Activated CD4-positive, alpha-beta T cell treated with anti-CD3 and anti-CD28 coated beads, Interleukin-2, Interleukin-4, amounts not matched to agents 100 ng/mL and 50 ng/mL, durations not matched to agents 16 hours and 8 hours (primary cell): Measurements from ENCODE around the gene SIGLEC7.

Source experiments
- DNase-seq: peaks from one replicate; pipeline ENCODE4 v3.0.0-alpha.2; 2020; ENCODE audit warnings: low spot score

SIGLEC7 gene

DNA sequence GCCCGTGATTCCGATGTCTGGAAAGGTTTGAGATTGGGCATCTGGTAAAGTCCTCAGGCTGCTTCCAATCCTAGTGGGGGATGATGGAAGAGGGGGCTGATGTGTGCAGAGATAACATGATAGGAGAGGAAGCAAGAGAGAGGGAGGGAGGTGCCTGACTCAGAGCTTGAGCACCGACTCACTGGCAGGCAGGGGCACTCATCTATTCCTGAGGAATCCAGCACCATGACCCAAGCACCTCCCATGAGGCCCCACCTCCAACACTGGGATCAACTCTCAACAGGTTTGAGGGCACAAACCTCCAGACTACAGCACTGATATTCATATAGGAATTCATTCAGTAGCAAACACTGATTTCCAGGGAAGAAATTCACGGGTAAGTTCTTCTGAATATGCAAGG lies 23.0 kb upstream of the SIGLEC7 start:
- no peak for DNase-seq

DNA sequence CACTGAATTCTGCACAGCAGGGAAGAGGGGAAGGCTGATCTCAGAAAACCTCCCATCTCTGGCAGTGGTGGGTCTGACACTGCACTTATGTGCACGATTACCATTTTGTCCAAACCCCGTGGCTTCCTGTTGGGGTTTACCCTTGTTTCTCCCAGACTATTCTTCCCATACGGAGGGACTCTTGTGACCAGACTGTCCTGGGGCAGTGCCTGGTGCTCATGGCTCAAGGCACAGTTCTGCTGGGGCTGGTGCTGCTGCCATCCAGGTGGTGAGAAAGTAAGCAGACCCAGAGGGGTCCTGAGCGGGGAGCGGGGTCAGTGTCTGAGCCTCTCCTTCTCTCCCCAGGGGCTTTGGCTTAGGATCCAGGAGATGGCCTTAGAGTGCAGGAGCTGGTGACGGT lies 22.5 kb upstream of the SIGLEC7 start:
- DNase-seq, result no peak

DNA sequence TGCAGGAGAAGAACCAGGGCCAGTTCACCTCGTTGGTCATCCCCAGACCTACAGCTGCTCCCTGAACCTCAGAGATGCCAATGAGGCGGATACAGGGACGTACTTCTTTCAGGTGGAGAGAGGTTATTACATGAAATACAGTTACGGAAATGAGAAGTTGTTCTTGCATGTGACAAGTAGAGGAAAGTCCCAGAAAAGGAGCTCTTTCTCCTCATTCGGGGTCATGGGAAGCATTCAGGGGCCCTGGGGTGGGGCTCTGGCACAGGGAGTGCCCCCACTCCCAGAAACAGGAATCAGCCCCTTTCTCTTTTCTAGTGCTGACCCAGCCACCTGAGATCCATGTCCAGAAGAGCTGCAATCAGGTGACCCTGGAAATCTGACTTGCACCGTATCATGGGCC lies 21.9 kb upstream of the SIGLEC7 start:
- DNase-seq, result no peak

DNA sequence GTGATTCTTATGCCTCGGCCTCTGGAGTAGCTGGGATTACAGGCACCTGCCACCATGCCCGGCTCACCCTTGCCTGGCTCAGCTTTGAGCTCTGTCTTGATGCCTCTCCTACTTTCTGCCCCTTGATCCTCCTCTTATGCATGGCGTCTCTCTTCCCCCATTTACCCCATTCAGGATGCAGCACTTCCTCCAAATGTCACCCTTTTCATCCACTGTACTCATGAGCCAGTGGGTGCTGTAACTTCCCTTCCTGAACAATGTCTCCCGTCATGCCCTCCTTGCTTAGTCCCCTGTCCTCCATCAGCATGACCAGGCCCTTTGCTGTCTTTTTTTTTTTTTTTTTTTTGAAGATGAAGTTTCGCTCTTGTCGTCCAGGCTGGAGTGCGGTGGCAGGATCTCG lies 20.8 kb upstream of the SIGLEC7 start:
- no peak for DNase-seq

DNA sequence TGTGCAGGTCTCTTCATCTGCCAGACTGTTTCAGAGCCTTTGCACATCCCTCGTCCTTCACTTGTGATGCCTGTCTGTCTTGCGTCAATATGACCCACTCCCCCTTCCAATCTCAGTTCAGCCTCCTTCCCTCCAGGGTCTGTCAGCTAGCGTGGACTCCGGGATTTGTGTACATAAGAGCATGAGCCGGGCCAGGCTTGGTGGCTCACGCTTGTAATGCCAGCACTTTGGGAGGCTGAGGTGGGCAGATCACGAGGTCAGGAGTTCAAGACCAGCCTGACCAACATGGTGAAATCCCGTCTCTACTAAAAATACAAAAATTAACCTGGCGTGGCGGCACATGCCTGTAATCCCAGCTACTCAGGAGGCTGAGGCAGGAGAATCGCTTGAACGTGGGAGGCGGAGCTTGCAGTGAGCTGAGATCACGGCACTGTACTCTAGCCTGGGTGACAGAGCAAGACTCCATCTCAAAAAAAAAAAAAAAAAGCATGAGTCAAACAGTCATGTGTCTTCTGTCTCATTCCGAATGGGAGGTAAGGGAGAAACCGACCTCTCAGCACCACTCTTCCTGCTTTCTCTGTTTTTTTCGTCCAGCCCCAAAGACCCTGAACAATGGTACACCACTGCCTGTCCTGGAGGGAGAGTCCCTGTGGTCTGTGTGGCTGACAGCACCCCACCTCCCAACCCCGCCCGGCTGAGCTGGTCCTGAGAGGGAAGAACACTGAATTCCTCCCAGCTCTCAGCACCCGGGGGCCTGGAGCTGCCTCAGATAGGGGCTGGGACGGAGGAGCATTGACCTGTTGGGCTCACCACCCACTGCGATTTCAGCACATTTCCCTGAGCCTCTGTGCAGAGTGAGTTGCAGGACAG lies 19.8 kb upstream of the SIGLEC7 start:
- no peak for DNase-seq

DNA sequence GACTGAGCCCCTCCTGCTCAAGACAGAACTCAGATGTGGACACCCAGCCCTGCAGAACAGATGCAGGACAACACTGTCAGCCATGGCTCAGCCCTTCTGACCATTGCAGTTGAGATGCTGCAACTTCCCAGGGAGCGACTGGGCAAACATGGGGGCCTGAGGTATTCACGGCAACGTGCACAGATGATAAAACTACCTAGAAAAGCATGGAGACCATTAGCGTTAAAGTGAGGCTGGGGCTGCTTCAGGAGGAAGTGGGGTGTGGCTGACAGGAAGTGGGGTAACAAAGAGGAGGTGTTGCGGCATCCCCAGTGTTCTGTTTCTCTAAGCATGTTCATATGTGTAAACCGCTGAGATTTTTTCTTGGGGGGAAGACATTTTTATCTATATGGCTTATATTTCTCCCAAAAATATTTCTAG lies 18.7 kb upstream of the SIGLEC7 start:
- peak; percentile 65 for DNase-seq

DNA sequence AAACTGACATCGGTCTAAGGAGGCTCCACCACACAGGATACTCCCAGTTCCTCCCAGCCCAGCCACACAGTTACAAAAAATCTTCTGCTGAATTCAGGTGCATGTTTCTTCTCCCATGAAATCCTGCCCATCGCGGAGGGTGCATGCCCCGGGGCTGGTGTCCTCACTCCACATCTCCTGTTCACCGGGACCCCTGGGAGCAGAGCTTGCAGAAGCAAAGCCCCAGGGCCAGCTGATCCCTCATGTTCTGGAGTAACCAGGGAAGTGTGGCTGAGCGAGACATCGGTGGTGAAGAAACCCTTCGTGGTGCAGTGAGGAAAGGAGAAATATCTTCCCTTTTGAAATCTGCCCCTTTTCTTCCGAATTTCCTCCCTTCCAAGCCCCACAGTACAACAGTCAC lies 18.3 kb upstream of the SIGLEC7 start:
- DNase-seq, result no peak

DNA sequence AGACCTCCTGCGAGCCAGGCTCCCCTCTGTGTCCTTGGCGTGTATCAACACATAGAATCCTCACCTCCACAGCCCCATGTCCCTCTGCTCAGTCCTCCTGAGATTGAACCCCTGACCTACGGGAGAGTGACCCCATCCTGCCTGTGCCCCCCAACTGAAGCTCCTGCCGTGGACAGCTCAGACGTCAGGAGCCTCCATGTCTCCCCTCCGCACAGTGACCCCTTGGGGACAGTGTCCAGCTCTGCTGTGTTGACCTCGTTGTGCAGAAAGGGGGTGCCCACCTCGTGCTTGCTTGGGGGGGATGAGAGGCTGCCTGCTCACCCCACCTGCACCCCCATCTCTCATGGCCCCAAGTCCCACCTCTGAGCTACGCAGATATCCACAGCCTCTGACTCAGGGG lies 17.9 kb upstream of the SIGLEC7 start:
- no peak for DNase-seq

DNA sequence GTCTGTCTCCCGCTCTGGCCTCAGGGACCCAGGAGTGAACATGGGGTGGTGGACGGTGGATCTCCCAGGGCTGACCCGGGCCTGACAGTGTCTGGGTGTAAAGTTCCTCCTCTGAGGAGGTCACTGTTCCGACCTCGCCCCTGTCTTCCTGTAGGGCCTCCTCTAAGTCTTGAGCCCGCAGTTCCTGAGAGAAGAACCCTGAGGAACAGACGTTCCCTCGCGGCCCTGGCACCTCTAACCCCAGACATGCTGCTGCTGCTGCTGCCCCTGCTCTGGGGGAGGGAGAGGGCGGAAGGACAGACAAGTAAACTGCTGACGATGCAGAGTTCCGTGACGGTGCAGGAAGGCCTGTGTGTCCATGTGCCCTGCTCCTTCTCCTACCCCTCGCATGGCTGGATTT lies 17.4 kb upstream of the SIGLEC7 start, which contains the start of gene SIGLEC9:
TSS of gene SIGLEC9 (plus strand) at position 178 of the 400 bp plus-strand sequence. CDS start at position 247, 69 bp downstream.
- no peak for DNase-seq

DNA sequence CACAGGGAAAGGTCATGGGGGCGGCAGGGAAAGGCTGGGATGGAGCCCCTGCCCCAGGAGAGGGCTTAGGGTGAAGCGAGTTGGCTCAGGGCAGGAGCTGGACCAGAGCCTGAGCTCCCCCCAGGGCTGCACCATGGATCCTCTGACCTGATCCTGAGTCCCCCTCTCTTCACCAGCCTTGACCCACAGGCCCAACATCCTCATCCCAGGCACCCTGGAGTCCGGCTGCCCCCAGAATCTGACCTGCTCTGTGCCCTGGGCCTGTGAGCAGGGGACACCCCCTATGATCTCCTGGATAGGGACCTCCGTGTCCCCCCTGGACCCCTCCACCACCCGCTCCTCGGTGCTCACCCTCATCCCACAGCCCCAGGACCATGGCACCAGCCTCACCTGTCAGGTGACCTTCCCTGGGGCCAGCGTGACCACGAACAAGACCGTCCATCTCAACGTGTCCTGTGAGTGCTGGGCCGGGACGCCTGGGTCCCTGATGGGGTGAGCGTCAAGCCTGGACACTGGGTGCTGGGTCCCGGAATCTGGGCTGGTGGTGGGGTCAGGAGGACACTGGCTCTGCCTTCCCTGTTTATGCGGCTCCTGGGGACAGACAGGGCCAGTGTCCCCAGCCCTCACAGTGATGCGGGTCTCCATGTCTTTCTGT lies 16.6 kb upstream of the SIGLEC7 start:
- DNase-seq, result no peak

DNA sequence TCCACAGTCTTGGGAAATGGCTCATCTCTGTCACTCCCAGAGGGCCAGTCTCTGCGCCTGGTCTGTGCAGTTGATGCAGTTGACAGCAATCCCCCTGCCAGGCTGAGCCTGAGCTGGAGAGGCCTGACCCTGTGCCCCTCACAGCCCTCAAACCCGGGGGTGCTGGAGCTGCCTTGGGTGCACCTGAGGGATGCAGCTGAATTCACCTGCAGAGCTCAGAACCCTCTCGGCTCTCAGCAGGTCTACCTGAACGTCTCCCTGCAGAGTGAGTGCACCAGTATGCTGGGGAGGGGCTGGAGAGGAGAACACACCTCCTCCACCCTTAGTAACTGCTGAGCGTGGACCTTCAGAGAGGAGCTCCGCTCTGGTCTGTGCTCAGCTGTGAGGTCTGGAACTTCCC lies 15.1 kb upstream of the SIGLEC7 start:
- DNase-seq, result no peak

DNA sequence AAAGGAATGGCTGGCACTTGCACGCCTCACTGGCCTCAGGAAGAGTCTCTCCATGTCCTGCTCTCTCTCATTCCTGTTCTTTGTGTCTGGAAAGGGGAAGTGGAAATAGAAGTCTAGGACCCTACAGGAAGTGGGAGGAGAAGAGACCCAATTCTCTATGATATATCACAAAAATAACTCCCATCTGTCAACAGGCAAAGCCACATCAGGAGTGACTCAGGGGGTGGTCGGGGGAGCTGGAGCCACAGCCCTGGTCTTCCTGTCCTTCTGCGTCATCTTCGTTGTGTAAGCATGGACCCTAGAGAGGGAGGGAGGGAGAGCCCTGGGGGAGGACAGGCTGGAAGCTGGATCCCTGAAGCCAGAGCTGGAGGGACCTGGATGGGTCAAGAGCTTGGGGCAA lies 14.3 kb upstream of the SIGLEC7 start:
- DNase-seq, result no peak

DNA sequence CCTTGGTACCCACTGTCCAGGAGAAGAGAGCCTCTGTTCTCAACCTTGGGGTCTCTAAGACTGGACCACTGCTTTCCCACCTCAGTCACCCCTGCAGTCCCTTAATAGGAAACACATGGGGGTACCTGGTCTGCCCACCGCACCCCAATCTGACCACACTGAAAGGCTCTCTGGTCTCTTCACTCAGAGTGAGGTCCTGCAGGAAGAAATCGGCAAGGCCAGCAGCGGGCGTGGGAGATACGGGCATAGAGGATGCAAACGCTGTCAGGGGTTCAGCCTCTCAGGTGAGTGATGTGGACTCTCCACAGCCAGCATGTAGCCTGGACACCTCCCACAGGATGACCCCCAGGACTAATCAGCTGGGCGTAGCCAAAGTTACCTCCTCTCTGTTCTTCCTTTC lies 13.9 kb upstream of the SIGLEC7 start:
- DNase-seq, result no peak

DNA sequence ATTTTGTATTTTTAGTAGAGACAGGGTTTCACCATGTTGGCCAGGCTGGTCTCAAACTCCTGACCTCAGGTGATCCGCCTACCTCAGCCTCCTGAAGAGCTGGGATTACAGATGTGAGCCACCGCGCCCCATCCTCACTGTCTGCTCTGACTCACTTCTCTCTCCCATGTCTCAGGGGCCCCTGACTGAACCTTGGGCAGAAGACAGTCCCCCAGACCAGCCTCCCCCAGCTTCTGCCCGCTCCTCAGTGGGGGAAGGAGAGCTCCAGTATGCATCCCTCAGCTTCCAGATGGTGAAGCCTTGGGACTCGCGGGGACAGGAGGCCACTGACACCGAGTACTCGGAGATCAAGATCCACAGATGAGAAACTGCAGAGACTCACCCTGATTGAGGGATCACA lies 12.4 kb upstream of the SIGLEC7 start:
- DNase-seq, result no peak

DNA sequence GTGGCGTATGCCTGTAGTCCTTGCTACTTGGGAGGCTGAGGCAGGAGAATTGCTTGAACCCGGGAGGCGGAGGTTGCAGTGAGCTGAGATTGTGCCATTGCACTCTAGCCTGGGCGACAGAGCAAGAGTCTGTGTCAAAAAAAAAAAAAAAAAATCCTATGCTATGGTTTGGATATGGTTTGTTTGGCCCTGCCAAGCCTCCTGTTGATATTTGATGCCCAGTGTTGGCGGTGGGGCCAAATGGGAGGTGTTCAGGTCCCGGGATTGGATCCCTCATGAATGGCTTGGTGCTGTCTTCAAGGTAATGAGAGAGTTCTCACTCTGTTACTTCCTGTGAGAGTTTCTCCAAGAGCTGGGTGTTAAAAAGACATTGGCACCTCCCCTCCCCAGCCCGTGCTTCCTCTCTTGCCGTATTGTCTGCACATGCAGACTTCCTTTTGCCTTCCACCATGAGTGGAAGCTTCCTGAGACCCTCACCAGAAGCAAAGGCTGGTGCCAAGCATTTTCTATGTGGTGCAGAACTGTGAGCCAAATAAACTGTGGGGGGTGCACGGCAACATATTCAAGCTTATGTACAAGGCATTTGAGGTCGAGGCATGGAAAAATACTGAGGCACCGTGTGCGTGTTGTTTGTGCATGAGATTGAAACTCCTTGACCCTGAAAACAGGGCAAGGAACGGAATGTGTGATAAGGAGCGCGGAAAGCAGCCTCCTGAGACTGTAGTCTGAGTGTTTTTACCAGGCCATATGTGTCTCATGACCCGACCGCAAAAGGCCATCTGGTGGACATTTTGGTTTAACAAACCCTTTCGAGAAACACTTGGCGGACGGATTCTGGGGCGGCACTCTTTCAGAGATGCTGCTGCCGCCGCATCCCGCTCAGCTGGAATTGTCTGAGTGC lies 10.1 kb upstream of the SIGLEC7 start:
- DNase-seq, result peak; percentile 25

DNA sequence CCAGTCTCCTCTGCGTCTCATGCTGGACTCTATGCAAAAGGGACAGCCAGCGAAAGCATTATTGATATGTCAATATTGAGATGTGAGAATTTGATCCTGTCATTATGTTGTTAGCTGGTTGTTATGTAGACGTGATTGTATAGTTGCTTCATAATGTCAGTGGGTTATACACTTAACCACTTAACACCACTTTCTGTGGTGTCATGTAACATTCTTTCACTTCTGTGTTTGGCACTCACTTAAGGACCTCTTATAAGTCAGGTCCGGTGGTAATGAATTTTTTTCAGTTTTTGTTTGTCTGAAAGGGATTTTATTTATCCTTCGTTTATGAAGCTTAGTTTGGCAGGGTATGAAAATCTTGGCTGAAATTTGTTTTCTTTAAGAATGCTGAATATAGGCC lies 7.1 kb upstream of the SIGLEC7 start:
- DNase-seq, result no peak

DNA sequence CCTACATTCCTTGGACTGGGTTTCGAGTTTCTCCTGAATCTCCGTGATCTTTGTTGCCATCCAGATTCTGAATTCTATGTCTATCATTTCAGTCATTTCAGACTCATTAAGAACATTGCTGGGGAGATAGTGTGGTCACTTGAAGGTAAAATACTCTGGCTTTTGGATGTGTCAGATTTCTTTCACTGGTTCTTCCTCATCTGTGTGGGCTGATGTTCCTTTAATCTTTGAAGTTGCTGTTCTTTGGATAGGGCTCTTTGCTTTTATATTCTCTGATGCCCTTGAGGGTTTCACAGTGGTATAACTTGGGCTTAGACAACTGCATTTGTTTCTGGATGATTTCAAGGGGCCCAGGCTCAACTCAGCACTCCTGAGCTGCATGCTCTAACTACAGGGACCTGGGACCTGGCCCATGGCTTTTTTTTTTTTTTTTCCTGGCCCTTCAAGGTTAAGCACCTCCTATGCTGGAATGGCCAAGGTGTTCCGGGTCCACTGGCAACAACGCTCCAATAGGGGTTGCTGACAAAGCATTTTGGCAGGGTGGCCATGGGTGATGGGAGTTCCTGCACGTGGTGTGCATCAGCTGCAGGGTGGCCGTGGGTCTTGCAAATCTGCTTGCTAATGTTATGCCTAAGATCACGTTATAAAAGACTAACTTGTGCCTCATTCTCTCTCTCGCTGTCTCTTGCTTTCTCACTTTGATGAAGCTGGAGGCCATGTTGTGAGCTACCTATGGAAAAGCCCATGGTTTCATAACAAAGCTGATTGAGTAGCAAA lies 5.9 kb upstream of the SIGLEC7 start:
- DNase-seq, result no peak

DNA sequence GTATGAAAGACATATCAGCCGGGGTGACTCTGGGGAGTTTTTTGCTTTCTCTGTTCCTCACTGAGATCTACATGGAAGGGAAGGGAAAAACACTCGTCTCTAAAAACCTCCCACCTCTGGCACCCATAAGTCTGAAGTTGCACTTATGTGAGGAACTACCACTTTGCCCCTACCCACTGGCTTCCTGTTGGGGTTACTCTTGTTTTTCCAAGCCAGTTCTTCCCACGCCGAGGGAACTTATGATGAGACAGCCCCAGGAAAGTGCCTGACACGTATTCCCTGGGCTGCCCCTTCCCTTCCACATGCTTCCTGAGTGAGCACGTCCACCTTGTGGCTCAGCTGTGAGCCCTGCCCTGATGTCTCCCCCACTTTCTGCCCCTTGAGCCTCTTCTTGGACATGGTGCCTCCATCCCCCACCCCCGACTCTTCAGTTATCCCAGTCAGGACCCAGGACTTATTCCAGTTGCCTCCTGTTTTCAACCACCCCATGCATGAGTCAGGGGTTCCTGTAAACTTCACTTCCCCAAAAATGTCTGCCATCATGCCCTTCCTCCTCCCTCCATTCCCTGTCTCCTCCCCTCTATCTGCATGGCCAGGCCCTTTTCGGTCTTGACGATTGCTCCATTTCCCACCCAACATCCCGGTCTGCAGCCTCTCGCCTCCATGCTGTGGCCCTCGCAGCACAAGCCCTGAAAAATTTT lies 5.1 kb upstream of the SIGLEC7 start:
- no peak for DNase-seq

DNA sequence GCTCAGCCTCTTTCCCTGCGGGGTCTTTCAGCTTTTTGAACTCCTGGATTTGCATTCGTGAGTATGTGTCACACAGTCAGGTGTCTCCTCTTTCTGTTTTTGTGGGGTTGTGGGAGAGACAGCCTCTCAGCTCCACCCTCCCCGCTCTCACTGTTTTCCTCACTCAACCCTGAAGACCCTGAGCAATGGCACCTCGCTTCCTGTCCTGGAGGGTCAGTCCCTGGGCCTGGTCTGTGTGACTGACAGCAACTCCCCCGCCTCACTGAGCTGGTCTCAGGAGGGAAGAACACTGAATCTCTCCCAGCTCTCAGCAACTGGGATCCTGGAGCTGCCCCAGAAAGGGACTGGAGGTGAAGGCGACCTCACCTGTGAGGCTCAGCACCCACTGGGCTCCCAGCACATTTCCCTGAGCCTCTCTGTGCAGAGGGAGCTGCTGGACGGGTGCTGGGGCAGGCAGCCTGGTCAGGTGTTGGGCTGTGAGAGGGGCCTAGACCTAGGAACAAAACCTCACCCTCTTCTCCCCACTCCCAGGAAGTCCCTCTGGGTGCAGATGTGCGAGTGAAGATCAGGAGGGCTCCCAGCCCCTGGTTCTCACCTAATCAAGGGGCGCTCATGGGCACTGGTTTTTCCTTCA lies 4.2 kb upstream of the SIGLEC7 start:
- no peak for DNase-seq

DNA sequence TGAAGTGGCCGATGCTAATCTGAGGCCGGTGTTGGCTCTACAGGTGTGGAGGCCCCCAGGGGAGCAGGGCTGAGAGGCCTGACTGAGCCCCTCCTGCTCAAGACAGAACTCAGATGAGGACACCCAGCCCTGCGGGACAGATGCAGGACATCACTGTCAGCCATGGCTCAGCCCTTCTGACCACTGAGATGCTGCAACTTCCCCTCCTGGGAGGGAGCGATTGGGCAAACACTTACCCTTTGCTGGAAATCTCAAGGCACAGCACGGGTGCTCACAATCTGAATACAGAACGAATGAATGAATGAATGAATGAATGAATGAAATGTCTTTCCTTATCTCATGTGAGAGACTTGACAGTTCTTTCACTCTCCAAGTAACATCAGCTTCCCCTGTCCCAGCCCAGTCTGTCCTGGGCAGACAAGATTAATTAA lies 3.5 kb upstream of the SIGLEC7 start:
- no peak for DNase-seq
